ENCODE measurements around the gene ISYNA1. TPM values are rescaled to one million over a fixed set of nuclear protein-coding genes. Genes with fewer than 3 reads are reported as not detected.
A peak's percentile ranks its signal among the peaks of the same experiment; 100 is the strongest.

The ISYNA1 gene
- total and polyA plus RNA-seq, 10 of the 15 experiments (the other 5 are each of a cell fraction or from before 2014, with no cell fraction given): 1.9 to 37.0 (median 9.1) TPM

DNA sequence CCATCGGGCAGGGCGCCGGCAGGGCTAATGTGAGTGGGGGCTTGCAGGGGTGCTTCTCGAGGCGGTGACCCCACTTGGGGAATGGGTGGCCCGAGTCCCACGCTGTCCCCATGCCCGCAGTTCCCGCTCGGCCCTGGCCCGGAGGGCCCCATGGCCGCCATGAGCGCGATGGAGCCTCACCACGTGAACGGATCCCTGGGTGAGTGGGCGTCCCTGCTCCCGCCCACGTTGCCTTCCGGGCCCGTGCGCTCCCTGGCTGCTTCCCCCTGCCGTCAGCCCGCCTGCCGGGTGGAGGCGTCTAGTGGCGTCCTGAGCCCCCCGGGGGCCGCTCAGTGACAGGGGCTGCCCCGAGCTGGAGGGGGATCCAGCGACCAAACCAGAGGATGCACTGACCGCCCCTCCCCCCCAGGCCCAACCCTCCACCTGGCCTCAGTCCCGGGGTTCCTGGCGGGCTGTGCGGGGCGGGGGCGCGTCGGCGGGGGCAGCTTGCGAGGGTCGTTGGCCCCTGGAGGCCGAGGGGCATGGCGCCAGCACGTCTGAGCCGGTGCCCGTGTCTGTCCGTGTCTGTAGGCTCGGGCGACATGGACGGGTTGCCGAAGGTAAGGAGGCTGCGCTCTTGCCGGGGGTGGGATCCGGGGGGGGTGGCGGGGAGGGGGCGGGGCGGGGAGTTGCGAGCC, 4.8 kb downstream of the ISYNA1 start (continued):
- peak; percentile 70; the same call in 1 of the 2 replicates for TF ChIP-seq NBN (IDR thresholded peaks at IDR 0.05)
- TF ChIP-seq, protein P1, sequence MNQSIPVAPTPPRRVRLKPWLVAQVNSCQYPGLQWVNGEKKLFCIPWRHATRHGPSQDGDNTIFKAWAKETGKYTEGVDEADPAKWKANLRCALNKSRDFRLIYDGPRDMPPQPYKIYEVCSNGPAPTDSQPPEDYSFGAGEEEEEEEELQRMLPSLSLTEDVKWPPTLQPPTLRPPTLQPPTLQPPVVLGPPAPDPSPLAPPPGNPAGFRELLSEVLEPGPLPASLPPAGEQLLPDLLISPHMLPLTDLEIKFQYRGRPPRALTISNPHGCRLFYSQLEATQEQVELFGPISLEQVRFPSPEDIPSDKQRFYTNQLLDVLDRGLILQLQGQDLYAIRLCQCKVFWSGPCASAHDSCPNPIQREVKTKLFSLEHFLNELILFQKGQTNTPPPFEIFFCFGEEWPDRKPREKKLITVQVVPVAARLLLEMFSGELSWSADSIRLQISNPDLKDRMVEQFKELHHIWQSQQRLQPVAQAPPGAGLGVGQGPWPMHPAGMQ (IDR thresholded peaks at IDR 0.05; ENCODE audit: borderline replicate concordance): no peak
- TF ChIP-seq SMARCA5 (IDR thresholded peaks at IDR 0.05): 0 out of 2 replicates have a peak, but pooled peaks have one; percentile 75
- TF ChIP-seq RB1 (IDR thresholded peaks at IDR 0.05; ENCODE audit: borderline replicate concordance): 0 out of 2 replicates have a peak, but pooled peaks have one; percentile 82
- TF ChIP-seq, protein P2, sequence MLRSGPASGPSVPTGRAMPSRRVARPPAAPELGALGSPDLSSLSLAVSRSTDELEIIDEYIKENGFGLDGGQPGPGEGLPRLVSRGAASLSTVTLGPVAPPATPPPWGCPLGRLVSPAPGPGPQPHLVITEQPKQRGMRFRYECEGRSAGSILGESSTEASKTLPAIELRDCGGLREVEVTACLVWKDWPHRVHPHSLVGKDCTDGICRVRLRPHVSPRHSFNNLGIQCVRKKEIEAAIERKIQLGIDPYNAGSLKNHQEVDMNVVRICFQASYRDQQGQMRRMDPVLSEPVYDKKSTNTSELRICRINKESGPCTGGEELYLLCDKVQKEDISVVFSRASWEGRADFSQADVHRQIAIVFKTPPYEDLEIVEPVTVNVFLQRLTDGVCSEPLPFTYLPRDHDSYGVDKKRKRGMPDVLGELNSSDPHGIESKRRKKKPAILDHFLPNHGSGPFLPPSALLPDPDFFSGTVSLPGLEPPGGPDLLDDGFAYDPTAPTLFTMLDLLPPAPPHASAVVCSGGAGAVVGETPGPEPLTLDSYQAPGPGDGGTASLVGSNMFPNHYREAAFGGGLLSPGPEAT (IDR thresholded peaks at IDR 0.05; ENCODE audit: low read depth): peak; percentile 44; the same call in 1 of the 2 replicates
- peak; percentile 41 for TF ChIP-seq MEF2B (IDR thresholded peaks at IDR 0.05; ENCODE audit: partially characterized antibody, poor library complexity, severe bottlenecking)
- peak; percentile 94 for TF ChIP-seq YY1 (IDR thresholded peaks at IDR 0.05; ENCODE audit: low read depth, low read length)
- TF ChIP-seq ZNF207 (IDR thresholded peaks at IDR 0.05; ENCODE audit: borderline replicate concordance): peak; percentile 75; the same call in 1 of the 2 replicates
- no peak for TF ChIP-seq NFIC (IDR thresholded peaks at IDR 0.05; ENCODE audit: low read depth, low read length)
- TF ChIP-seq CHD2 (IDR thresholded peaks at IDR 0.05; ENCODE audit: borderline replicate concordance, low read depth, low read length): peak; percentile 38; the same call in 1 of the 2 replicates
- TF ChIP-seq CREB1 (IDR thresholded peaks at IDR 0.05; ENCODE audit: low read depth): peak; percentile 47; the same call in 1 of the 2 replicates
- TF ChIP-seq POLR2A (IDR thresholded peaks at IDR 0.05; ENCODE audit: low read depth, low read length): peak; percentile 86
- peak; percentile 92 to 99 for TF ChIP-seq EGR1 (IDR thresholded peaks at IDR 0.05; ENCODE audit: borderline replicate concordance in 1 of 2, low read depth in 2 of 2, low read length in 2 of 2)
- no peak for TF ChIP-seq SIX5 (IDR thresholded peaks at IDR 0.05; ENCODE audit: low read depth, low read length, severe bottlenecking)
- peak; percentile 64 for TF ChIP-seq MXI1 (IDR thresholded peaks at IDR 0.05; ENCODE audit: low read depth, low read length)
- no peak for TF ChIP-seq RAD21 (IDR thresholded peaks at IDR 0.05; ENCODE audit: insufficient read depth, low read depth, low read length)
- peak; percentile 66; the same call in 1 of the 2 replicates for TF ChIP-seq POLR2AphosphoS5 (IDR thresholded peaks at IDR 0.05; ENCODE audit: low read length)
- TF ChIP-seq, protein P3, sequence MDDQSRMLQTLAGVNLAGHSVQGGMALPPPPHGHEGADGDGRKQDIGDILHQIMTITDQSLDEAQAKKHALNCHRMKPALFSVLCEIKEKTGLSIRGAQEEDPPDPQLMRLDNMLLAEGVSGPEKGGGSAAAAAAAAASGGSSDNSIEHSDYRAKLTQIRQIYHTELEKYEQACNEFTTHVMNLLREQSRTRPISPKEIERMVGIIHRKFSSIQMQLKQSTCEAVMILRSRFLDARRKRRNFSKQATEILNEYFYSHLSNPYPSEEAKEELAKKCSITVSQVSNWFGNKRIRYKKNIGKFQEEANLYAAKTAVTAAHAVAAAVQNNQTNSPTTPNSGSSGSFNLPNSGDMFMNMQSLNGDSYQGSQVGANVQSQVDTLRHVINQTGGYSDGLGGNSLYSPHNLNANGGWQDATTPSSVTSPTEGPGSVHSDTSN (IDR thresholded peaks at IDR 0.05; ENCODE audit: insufficient replicate concordance, low read depth, low read length): peak; percentile 16
- no peak for TF ChIP-seq STAT3 (IDR thresholded peaks at IDR 0.05; ENCODE audit: low read depth, low read length)
- peak; percentile 86 for TF ChIP-seq GATAD2B (conservative IDR thresholded peaks at IDR 0.05; ENCODE audit: low read depth)
- no peak for TF ChIP-seq SUZ12 (IDR thresholded peaks at IDR 0.05; ENCODE audit: unreplicated experiment)
- peak; percentile 51; the same call in 1 of the 2 replicates for TF ChIP-seq TAF1 (IDR thresholded peaks at IDR 0.05; ENCODE audit: borderline replicate concordance, low read depth, low read length)
- 0 out of 2 replicates have a peak, but pooled peaks have one; percentile 16 for TF ChIP-seq STAT1 (conservative IDR thresholded peaks at IDR 0.05)
- TF ChIP-seq EZH2 (IDR thresholded peaks at IDR 0.05; ENCODE audit: borderline replicate concordance, control insufficient read depth, low read depth, low read length): no peak
- peak; percentile 63; the same call in 1 of the 2 replicates for TF ChIP-seq SMAD5 (IDR thresholded peaks at IDR 0.05; ENCODE audit: low read depth)
- TF ChIP-seq KDM1A (IDR thresholded peaks at IDR 0.05; ENCODE audit: borderline replicate concordance): no peak
- peak; percentile 14 for TF ChIP-seq RELA (IDR thresholded peaks at IDR 0.05; ENCODE audit: borderline replicate concordance, partially characterized antibody)
- TF ChIP-seq NR2F1 (conservative IDR thresholded peaks at IDR 0.05): peak; percentile 36; the same call in 1 of the 2 replicates
- TF ChIP-seq ZNF217 (IDR thresholded peaks at IDR 0.05): peak; percentile 50
